GM21423 (cell line): ENCODE measurements around the gene SNX4.
"Not testable (repeated sequence)": the region's sequence is repeated elsewhere in the genome, so short reads cannot be mapped to it uniquely, and the experiment has no call there.

Source experiments
- ATAC-seq: cut with Tn5 transposase; IDR thresholded peaks from one replicate; pipeline ENCODE4 v1.9.1; 2021; ENCODE audit warnings: mild to moderate bottlenecking, moderate library complexity; ENCODE audit not compliant: unreplicated experiment

Gene SNX4

DNA sequence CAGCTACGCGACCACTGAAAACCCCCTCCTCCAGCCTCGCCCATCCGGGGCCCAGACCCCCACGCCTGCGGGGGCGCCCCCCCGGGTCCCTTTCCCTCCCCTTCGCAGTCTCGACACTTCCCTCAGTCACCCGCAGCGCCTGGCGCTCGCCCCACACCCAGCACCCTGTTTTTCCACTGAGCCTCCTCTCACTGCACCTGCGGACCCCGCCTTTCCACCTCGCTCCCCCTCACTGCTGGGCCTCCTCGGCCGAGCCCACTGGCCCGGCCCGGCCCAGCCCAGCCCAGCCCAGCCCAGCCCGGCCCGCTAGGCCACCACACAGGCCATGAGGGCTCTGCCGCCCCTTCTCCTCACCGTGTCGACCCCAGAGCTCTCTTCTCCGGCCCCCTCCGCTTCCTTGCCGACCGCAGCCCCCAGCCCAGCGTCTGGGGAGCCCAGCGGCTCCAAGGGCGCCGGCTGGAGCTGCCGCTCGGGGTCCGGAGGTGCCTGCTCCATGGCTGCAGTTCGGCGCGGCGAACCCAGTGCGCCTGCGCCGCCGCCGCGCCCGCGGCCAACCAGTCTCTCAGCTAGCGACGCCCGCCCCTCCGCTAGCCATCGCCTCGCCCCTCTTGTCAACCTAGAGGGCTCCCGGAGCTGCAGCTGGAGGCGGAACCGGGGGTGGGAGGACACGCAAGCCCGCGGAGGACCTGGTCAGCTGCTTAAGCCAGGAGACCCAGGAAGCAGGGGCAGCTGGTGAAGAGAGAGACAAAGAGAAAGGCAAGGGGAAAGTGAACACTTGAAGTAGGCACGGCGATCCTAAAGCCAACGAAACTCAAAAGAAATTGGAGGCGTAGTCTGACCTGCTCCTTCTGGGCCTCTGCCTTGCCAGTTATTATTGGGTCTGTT, at the start of gene SNX4:
TSS of gene SNX4 (minus strand) at position 525 of the 885 bp plus-strand sequence. CDS start at position 495, 30 bp downstream.
- peak; percentile 91 for ATAC-seq

DNA sequence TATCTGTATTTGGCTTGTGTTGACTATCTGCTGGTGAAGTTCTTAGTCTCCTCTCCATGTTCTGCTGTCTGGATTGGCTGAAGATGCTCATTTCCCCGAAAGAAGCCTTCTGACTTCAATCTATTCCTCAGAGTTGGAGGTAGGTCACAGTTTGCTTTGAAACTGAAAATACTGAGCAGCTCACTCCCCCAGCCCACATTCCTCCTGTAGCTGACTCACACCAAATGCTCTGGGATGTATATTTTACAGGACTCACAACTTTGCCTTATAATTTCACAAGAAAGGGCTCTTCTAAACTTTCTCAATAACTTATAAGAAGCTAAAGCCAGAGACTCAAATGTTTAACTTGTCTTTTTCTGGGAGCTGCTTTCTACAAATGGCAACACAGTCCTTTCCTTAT, 36.3 kb upstream of the SNX4 start:
- ATAC-seq = no peak

DNA sequence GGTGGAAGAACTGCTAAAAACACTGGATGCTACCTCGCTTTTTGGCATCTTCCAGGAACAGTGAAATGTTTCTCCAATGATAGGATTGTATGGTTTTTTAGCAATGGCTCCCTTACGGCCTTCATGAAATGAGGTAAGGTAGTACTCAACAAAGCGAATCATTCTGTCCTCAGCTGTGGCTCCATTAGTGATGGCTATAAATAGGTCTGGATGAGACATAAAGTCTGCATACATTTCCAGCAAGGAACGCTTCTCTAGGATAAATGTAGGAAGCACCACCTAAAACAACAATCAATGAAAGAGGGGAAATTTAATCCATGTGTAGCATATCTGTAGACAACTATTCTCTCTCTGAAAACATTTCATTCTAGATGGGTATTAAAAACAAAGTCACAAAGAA, 32.4 kb upstream of the SNX4 start:
- no peak for ATAC-seq

DNA sequence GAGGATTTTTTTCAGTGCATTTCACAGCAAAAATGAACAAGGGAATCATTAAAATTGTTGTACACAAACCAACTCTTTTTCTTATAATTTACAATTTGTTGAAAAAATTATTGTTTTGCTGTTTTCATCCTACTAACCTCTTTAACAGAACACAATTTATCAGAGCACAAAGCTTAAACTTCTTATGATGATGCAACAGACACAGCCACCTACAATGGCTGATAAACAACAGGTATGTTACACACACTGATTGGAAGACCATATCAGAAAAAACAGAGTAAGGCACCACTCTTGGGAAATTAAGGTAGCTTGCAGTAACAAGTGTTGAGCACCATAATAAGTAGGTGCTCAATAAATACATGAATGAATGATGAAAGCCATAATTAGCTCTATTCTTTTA, 8.9 kb upstream of the SNX4 start:
- ATAC-seq = no peak

DNA sequence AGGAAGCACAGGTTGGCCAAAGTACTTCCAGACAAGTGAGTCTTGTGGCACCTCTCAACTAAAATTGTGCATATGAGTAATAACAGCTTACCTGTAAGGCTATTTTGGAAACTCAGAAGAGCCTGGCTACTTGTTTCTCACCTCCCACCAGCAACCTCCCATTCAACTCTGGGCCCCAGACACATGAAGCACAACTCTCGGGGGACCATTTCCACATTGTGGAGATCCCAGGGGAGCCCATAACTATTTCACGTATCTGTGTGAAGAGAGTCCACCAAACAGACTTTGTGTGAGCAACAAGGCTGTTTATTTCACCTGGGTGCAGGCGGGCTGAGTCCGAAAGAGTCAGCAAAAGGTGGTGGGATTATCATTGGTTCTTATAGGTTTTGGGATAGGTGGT, 5.2 kb upstream of the SNX4 start:
- ATAC-seq = no peak

DNA sequence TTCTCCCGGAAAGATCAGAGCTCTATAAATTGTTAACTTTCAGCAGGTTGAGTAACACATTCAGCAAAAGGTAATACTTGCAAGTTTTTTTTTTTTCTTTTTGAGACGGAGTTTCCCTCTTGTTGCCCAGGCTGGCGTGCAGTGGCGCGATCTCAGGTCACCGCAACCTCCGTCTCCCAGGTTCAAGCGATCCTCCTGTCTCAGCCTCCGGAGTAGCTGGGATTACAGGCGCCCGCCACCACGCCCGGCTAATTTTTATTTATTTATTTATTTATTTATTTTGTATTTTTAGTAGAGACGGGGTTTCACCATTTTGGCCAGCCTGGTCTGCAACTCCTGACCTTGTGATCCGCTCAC, 539 bp upstream of the SNX4 start:
- not testable (repeated sequence) for ATAC-seq

DNA sequence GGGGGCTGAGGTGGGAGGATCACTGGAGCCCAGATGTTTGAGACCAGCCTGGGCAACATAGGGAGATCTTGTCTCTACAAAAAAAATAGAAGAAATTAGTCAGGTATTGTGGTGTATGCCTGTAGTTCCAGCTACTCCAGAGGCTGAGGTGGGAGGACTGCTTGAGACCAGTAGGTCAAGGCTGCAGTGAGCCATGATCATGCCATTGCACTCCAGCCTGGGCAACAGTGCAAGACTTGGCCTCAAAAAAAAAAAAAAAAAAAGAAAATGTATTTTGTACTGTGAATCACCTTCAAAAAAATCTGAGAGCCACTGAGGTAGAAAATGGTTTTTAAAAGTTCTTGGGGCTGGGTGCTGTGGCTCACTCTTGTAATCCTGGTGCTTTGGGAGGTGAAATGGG, 4.6 kb downstream of the SNX4 start:
- no peak for ATAC-seq

- ATAC-seq = no peak
Measured at GRCh38 chr3:125513490-125514115, 6.4 kb downstream of the SNX4 start.

- no peak for ATAC-seq
Measured at GRCh38 chr3:125512135-125512920, 7.7 kb downstream of the SNX4 start.

DNA sequence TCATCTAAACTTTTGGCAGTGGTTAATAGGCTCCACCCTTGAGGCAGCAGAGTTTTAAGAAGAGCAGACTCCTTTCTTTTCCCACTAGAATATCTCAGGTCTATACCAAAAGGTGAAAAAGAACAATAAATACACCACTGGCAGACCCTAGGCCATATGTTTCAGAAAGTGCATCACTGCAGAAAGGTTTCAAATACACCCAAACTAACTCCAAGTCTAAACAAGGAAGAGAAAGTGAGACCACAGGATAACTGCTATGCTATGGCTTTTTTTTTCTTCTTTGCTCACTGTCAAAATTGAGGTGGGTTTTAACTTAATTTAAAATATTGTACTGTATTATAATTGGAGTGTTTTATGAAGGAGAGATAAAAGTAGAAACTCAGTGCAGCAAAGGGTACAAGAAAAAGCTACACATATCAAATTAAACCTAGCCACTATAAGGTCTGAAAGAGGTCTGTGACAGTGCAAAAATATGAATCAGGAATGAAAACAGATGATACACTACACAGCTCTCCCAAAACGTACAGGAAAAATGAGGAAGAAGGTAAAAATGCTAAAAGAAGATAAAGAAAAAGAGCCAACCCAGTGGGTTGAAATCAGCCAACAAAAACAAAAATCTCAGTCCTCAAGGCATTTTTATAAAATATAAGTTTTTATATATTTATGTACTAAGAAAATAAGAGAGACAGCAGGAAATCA, 8.4 kb downstream of the SNX4 start:
- no peak for ATAC-seq

DNA sequence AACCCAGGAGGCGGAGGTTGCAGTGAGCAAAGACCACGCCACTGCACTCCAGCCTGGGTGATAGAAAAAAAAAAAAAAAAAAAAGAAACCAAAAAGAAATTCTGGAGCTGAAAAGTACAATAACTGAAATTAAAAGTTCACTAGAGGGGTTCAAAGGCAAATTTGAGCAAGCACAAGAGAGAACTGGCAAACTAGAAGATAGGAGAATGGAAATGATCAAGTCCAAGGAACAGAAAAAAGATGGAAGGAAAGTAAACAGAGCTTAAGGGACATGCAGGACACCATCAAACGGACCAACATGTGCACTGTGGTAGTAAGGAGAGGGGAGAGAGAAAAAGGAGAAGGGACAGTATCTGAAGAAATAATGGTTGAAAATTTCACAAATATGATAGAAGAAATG, 12.9 kb downstream of the SNX4 start:
- ATAC-seq = no peak

DNA sequence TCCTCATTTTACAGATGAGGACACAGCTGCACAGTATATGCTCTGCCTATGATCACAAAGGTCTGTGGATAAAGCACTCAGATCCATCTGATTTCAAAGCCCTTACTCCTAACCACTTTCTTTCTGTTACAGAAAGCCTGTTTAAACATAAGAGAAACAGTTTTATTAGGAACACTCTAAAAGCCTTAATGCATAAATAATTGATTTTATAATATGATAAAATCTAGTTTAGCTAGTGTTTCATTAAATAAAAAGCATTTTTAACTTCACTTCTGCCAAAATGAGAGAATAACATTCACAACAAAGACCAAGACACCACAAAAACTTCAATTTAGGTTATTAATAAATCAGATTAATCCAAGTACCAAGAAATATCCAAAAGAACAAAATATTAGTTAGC, 21.4 kb downstream of the SNX4 start:
- ATAC-seq = no peak

- no peak for ATAC-seq
Measured at GRCh38 chr3:125496701-125497100, 23.3 kb downstream of the SNX4 start.

- ATAC-seq = no peak
Measured at GRCh38 chr3:125482406-125482805, 37.6 kb downstream of the SNX4 start.

DNA sequence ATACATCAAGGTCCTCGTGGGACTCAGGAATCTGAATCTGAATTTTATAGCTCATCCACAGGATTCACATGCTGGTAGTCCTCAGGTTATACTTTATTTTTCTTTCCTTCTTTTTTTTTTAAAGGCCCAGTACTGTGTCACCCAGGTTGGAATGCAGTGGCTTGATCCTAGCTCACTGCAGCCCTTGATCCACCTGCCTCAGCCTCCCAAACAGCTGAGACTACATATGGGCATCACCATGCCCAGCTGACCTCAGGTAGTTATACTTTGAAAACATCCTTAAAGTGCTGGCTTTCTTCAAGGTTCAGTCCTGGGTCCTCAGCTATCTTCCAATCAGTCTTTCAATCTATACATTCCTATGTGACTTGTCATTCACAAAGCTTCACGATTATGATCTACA, 38.2 kb downstream of the SNX4 start:
- no peak for ATAC-seq

- not testable (repeated sequence) for ATAC-seq
Measured at GRCh38 chr3:125481375-125481759, 38.6 kb downstream of the SNX4 start.

GRCh38 chr3:125480656-125481374, 39.2 kb downstream of the SNX4 start:
- no peak for ATAC-seq

GRCh38 chr3:125479091-125479490, 40.9 kb downstream of the SNX4 start:
- ATAC-seq = no peak

- no peak for ATAC-seq
Measured at GRCh38 chr3:125478326-125478725, 41.7 kb downstream of the SNX4 start.

DNA sequence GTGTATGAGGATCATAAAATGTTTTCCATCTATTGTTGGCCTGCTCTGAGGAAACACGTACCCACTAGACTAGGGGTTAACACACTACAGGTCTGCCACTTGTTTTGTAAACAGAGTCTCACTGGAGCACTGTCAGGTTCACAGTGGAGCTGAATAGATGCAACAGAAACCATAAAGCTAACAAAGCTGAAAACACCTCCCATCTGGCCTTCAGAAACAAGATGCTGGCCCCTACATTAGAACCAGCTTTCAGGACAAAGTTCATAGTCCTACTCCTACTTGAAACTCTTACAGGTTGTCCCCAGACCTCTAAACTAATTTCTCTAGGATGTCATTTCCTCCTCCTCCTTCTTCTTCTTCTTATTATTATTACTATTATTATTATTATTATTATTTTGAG, 42.3 kb downstream of the SNX4 start:
- no peak for ATAC-seq
